ENCODE results near the gene SHH. TPM values are rescaled to one million over a fixed set of nuclear protein-coding genes. Genes with fewer than 3 reads are reported as not detected.

The SHH gene
- total RNA-seq, 6 experiments from 2014 or later, result not detected

DNA sequence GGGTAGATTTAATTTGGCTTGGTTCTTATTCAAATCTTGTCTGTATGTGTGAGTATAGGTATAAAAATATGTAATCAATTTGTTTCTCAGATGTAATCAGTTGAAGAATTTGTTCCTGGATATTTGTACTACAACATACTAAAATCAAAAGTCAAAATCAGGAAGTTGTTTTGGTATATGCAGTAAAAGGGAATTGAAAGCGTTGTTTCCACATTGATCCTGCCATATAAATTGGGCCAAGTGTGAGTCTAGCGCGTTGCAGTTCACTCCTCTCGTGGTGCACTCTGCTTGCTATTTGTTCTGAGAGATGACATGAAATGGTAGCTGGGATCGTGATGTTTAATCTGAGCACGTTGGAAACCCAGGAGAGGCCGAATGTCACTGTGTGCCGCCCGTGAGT is 55.9 kb downstream of the SHH start:
- Mint-ChIP-seq H3K9me3 (no peaks in the 10 kb centered on the region), H3K4me1 (ENCODE audit: low read depth) (peaks cover 18% of the 10 kb centered on the region), H3K36me3 (ENCODE audit: low read depth) (peaks cover 17% of the 10 kb centered on the region), H3K27me3 (ENCODE audit: insufficient read depth) (peaks cover 5% of the 10 kb centered on the region), H3K27ac (no peak overlapping the region), H3K4me3 (no peak overlapping the region)
- TF ChIP-seq, protein P1, sequence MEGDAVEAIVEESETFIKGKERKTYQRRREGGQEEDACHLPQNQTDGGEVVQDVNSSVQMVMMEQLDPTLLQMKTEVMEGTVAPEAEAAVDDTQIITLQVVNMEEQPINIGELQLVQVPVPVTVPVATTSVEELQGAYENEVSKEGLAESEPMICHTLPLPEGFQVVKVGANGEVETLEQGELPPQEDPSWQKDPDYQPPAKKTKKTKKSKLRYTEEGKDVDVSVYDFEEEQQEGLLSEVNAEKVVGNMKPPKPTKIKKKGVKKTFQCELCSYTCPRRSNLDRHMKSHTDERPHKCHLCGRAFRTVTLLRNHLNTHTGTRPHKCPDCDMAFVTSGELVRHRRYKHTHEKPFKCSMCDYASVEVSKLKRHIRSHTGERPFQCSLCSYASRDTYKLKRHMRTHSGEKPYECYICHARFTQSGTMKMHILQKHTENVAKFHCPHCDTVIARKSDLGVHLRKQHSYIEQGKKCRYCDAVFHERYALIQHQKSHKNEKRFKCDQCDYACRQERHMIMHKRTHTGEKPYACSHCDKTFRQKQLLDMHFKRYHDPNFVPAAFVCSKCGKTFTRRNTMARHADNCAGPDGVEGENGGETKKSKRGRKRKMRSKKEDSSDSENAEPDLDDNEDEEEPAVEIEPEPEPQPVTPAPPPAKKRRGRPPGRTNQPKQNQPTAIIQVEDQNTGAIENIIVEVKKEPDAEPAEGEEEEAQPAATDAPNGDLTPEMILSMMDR (IDR thresholded peaks at IDR 0.05), result no peak
- DNase-seq, result no peak

DNA sequence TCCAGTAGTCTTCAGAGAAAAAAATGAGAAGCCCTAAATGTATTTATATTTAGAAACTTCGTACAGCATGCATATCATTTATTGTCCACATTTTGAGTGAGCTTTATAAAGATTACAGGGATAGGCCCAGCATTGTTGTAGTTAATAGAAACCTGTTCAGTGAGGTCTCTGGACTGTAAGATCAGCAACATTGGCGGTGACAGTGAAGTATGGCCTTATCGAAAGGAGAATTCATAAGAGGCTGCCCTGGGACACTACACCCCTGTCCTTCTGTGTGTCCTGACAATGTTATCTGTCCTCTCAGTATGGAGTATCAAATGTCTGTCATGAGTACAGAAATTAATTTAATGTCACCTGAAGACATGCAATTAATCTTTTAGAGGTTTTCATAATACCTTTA is 57.2 kb downstream of the SHH start:
- no peak overlapping the region for H3K4me3 Mint-ChIP-seq
- H3K36me3 Mint-ChIP-seq (ENCODE audit: low read depth), result peaks cover 17% of the 10 kb centered on the region
- peaks cover 5% of the 10 kb centered on the region for H3K27me3 Mint-ChIP-seq (ENCODE audit: insufficient read depth)
- H3K27ac Mint-ChIP-seq, result no peak overlapping the region
- no peaks in the 10 kb centered on the region for H3K9me3 Mint-ChIP-seq
- TF ChIP-seq, protein P1 (IDR thresholded peaks at IDR 0.05), result no peak
- H3K4me1 Mint-ChIP-seq (ENCODE audit: low read depth), result peaks cover 28% of the 10 kb centered on the region
- no peak for DNase-seq

DNA sequence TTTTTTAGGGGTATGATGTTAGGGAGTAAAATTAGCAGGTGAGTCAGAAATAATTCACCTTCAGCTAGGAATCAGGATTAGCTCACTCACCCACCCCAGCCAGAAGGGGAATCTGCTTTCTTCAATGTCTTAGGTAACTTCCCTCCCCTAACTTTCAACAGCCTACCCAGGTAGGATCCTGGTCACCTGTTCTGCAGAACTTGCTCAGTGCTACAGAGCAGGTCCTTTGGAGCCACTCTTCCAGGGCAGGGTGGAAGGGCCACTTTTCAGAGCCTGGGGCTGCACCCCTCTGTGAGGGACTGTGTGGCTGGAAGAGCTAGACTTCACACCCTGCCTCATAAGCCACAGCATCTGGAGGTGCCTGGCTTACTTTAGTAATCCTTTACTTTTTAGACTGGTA is 58.1 kb downstream of the SHH start:
- Mint-ChIP-seq H3K27ac (no peak overlapping the region), H3K36me3 (ENCODE audit: low read depth) (peaks cover 13% of the 10 kb centered on the region), H3K4me3 (no peak overlapping the region), H3K9me3 (no peaks in the 10 kb centered on the region), H3K4me1 (ENCODE audit: low read depth) (peaks cover 36% of the 10 kb centered on the region), H3K27me3 (ENCODE audit: insufficient read depth) (peaks cover 5% of the 10 kb centered on the region)
- TF ChIP-seq, protein P1 (IDR thresholded peaks at IDR 0.05), result no peak
- no peak for DNase-seq

DNA sequence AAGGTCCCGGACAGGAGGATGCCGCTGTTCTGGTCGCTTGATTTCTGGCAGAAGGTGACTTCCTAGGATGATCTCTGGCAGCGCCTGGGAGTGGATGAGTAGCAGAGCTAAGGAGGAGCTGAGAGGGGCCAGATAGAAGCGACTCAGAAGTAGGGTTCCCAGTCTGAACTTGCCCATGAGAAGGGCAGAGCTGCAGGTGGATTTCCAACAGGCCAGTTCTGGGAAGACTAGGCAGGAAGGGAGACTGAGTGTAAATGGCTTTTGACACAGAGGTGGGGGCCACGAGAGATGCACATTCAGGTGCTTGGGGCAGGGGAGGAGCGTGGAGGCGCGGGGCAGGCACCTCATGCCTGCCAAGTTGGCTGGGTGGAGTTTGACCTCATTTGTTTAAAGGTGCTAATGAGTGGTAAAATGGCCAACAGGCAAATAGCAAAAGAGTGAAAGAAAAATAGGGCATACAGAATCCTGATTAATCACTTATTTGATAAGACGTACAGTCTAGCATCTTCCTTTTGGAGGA is 58.8 kb downstream of the SHH start:
- Mint-ChIP-seq H3K27me3 (ENCODE audit: insufficient read depth) (peaks cover 5% of the 10 kb centered on the region), H3K36me3 (ENCODE audit: low read depth) (peaks cover 13% of the 10 kb centered on the region), H3K9me3 (no peaks in the 10 kb centered on the region), H3K27ac (no peak overlapping the region), H3K4me1 (ENCODE audit: low read depth) (peaks cover 36% of the 10 kb centered on the region), H3K4me3 (no peak overlapping the region)
- TF ChIP-seq, protein P1 (IDR thresholded peaks at IDR 0.05), result no peak
- DNase-seq, result no peak

DNA sequence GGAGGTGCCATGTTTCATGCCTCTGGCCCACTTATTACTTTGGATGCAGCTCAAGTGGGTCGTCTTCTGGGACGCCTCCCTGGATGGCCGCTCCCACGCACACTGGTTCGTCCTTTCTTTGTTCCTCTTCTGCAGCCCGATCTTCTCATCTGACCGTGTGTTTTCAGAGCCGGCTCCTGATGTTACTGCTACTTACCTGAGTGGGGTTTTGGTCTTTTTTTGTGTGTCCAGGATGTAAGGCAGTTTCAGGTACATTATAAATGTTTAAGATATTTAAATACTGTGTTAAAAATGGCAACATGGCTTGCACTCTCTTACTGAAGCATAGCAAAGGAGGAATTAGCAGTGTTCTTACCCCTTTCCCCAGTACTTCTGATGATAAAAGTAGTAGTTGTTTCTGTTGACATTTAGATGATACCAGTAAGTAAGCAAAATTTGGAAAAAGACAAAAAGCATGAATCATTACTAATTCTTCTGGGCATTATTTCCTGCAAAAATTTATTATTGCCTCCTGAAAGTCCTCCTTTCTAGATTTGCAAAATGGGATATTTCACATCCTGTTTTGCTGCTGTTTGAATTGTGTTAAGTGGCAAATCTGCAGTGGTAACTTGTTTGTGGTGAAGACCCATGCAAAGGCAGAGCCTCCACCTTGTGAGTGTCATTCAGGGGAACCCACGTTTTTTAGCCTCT is 59.4 kb downstream of the SHH start:
- no peak for DNase-seq
- TF ChIP-seq, protein P1 (IDR thresholded peaks at IDR 0.05), result no peak
- Mint-ChIP-seq H3K9me3 (no peaks in the 10 kb centered on the region), H3K4me3 (no peak overlapping the region), H3K4me1 (ENCODE audit: low read depth) (peaks cover 36% of the 10 kb centered on the region), H3K27me3 (ENCODE audit: insufficient read depth) (peaks cover 5% of the 10 kb centered on the region), H3K27ac (no peak overlapping the region), H3K36me3 (ENCODE audit: low read depth) (peaks cover 13% of the 10 kb centered on the region)

Measured in HFFc6 (cell line).